Liver (tissue), 9 donors: ENCODE data around the gene PACSIN2. TPM values are rescaled to one million over a fixed set of nuclear protein-coding genes. Genes with fewer than 3 reads are reported as not detected.

ENCODE experiments used
- DNase-seq: peaks from one replicate; pipeline ENCODE4 v3.0.0-alpha.2; 2017; ENCODE audit warnings: low spot score
- H3K27ac ChIP-seq, 2 donors: one replicate each; pipeline ENCODE4 v1.7.0; 2013; ENCODE audit warnings: inconsistent platforms in 2 of 2, low read length in 2 of 2, control low read depth in 1 of 2, low read depth in 1 of 2, mild to moderate bottlenecking in 1 of 2
- H3K27me3 ChIP-seq, 4 donors: one replicate each; pipeline versions ENCODE4 v1.6.1 to v1.7.0; 2013; ENCODE audit warnings: low read length in 3 of 4, inconsistent platforms in 1 of 4, mild to moderate bottlenecking in 1 of 4, moderate library complexity in 1 of 4; ENCODE audit not compliant: control insufficient read depth in 4 of 4, insufficient read depth in 4 of 4
- H3K36me3 ChIP-seq, 4 donors: one replicate each; pipeline versions ENCODE4 v1.6.1 to v1.7.0; 2013; ENCODE audit warnings: low read length in 3 of 4, mild to moderate bottlenecking in 3 of 4, low read depth in 1 of 4, moderate library complexity in 1 of 4; ENCODE audit not compliant: control insufficient read depth in 4 of 4, insufficient read depth in 3 of 4
- H3K4me1 ChIP-seq, 4 donors: one replicate each; pipeline versions ENCODE4 v1.6.1 to v1.7.0; 2013; ENCODE audit warnings: low read length in 3 of 4, mild to moderate bottlenecking in 3 of 4, moderate library complexity in 1 of 4; ENCODE audit not compliant: control insufficient read depth in 4 of 4, insufficient read depth in 4 of 4
- H3K4me3 ChIP-seq, 3 donors: one replicate each; pipeline versions ENCODE4 v1.6.1 to v1.7.0; 2013; ENCODE audit warnings: low read length in 3 of 3, control low read depth in 1 of 3, low read depth in 1 of 3, mild to moderate bottlenecking in 1 of 3
- H3K9ac ChIP-seq, 2 donors: one replicate each; pipeline ENCODE4 v1.7.0; 2013; ENCODE audit warnings: low read length in 2 of 2, mild to moderate bottlenecking in 2 of 2, moderate library complexity in 2 of 2, control low read depth in 1 of 2, low read depth in 1 of 2
- H3K9me3 ChIP-seq, 4 donors: one replicate each; pipeline versions ENCODE4 v1.6.1 to v1.7.0; 2013; ENCODE audit warnings: low read length in 3 of 4; ENCODE audit not compliant: control insufficient read depth in 4 of 4
- CTCF ChIP-seq: fragments of 150-350 bp; IDR thresholded peaks from 2 replicates; pipeline ENCODE4 v1.5.1; 2017; ENCODE audit warnings: improper control_type of control experiment, low read depth, low read length; ENCODE audit not compliant: missing input control
- EGR1 ChIP-seq, 2 donors: IDR thresholded peaks; 2 replicates each; pipeline ENCODE4 v1.6.1; 2016 to 2018; ENCODE audit warnings: antibody characterized with exemption in 2 of 2, low read depth in 2 of 2
- FOXA1 ChIP-seq: IDR thresholded peaks from 2 replicates; pipeline ENCODE4 v1.6.1; 2016; ENCODE audit warnings: antibody characterized with exemption
- FOXA2 ChIP-seq: IDR thresholded peaks from 2 replicates; pipeline ENCODE4 v1.6.1; 2016; ENCODE audit warnings: antibody characterized with exemption
- HNF4A ChIP-seq, 2 donors: conservative IDR thresholded peaks; 2 replicates each; pipeline ENCODE4 v1.6.1; 2016; ENCODE audit warnings: antibody characterized with exemption in 2 of 2, mild to moderate bottlenecking in 2 of 2
- HNF4G ChIP-seq: IDR thresholded peaks from 2 replicates; pipeline ENCODE4 v1.6.1; 2016; ENCODE audit warnings: antibody characterized with exemption
- JUND ChIP-seq, 2 donors: IDR thresholded peaks; 2 replicates each; pipeline ENCODE4 v1.6.1; 2016; ENCODE audit warnings: antibody characterized with exemption in 2 of 2
- MAX ChIP-seq: IDR thresholded peaks from 2 replicates; pipeline ENCODE4 v1.6.1; 2016; ENCODE audit warnings: antibody characterized with exemption
- NR2F2 ChIP-seq: IDR thresholded peaks from 2 replicates; pipeline ENCODE4 v1.6.1; 2016; ENCODE audit warnings: antibody characterized with exemption
- RAD21 ChIP-seq, 2 donors: IDR thresholded peaks; 2 replicates each; pipeline ENCODE4 v1.6.1; 2016; ENCODE audit warnings: antibody characterized with exemption in 2 of 2, mild to moderate bottlenecking in 2 of 2
- RXRA ChIP-seq, 2 donors: IDR thresholded peaks; 2 replicates each; pipeline ENCODE4 v1.6.1; 2017 to 2018; ENCODE audit warnings: antibody characterized with exemption in 2 of 2, mild to moderate bottlenecking in 1 of 2
- SP1 ChIP-seq: IDR thresholded peaks from 2 replicates; pipeline ENCODE4 v1.6.1; 2018; ENCODE audit warnings: antibody characterized with exemption, mild to moderate bottlenecking
- ZBTB33 ChIP-seq: IDR thresholded peaks from 2 replicates; pipeline ENCODE4 v1.6.1; 2016; ENCODE audit warnings: antibody characterized with exemption
- WGBS: extraction: QIAGEN DNeasy Blood & Tissue Kit; methylation state at CpG from one replicate; pipeline ENCODE4 v1.1.7; 2013; 5-methylcytosine and 5-hydroxymethylcytosine counted together
- polyA plus RNA-seq, 2 donors: library from polyadenylated mRNA; stranded (reverse) in 1 of 2; unstranded in 1 of 2; fragments of 200-250 nt in 1 of 2; fragments of >200 nt in 1 of 2; fragmentation: Nextera tagmentation in 1 of 2; extraction: Ambion mirVana in 1 of 2; gene quantifications; one replicate each; pipeline versions ENCODE4 v1.2.1 to v1.2.3, GENCODE V29; 2013 to 2015
- total RNA-seq, 2 donors: library from RNA; depleted of rRNA; stranded (reverse); fragments of >200 nt; gene quantifications; one replicate each; pipeline ENCODE4 v1.2.3, GENCODE V29; 2014
- TF ChIP-seq, protein P1 (sequence below): IDR thresholded peaks from 2 replicates; pipeline ENCODE4 v1.6.1; 2016; ENCODE audit warnings: antibody characterized with exemption, mild to moderate bottlenecking
- TF ChIP-seq, protein P2 (sequence below): IDR thresholded peaks from 2 replicates; pipeline ENCODE4 v1.6.1; 2016; ENCODE audit warnings: antibody characterized with exemption
- donor health status: healthy.
- donor health status: healthy.
- donor health status: healthy.
- donor health status: healthy.
- donor health status: healthy.

Gene PACSIN2
- total and polyA plus RNA-seq, 4 donors, result 9.1 to 31.4 (median 17.0) TPM

DNA sequence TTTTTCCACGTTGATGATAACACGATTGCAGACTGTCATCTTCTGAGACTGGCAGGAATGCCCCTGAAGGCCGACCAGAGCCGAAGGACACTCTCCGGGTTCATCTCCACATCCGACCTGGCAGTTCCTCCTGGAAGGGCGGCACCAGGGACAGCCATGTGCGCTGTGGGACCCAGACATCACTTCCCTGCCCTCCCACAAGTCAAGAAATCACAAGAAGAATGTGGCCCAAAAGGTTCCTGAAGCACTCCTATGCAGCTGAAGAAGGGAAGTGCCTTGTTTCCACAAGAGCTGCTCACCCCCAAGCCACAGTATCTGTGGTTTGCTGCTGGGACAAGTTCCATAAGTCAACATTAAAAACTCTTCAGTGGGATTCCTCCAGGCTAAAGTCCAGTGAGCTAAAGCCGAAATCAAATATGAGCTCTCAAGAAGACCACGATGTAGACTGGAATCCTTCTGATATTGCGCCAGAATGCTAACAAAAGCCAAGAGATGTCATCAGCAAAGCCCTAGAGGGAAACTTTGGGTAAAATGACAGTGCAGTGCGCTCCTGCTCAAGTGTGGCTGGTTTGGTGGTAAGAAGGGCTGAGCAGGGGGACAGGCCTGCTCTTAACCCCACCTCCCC lies 21.2 kb downstream of the PACSIN2 start:
- no peak for DNase-seq
- Histone ChIP-seq H3K9me3 (no peaks in the 10 kb centered on the region), H3K4me1 (peaks cover 24 to 38% (median 30%) of the 10 kb centered on the region in 4 donors), H3K27me3 (no peaks in the 10 kb centered on the region), H3K9ac (peak overlapping the region in 1 of 2 donors; percentile 43), H3K36me3 (peaks cover 0 to 1% (median 0%) of the 10 kb centered on the region in 4 donors), H3K27ac (peak overlapping the region; percentile 72 to 83), H3K4me3 (no peak overlapping the region)
- 66% methylated on average over 12 of the region's 12 CpGs for WGBS
- TF ChIP-seq FOXA2, result no peak
- TF ChIP-seq, protein P1, sequence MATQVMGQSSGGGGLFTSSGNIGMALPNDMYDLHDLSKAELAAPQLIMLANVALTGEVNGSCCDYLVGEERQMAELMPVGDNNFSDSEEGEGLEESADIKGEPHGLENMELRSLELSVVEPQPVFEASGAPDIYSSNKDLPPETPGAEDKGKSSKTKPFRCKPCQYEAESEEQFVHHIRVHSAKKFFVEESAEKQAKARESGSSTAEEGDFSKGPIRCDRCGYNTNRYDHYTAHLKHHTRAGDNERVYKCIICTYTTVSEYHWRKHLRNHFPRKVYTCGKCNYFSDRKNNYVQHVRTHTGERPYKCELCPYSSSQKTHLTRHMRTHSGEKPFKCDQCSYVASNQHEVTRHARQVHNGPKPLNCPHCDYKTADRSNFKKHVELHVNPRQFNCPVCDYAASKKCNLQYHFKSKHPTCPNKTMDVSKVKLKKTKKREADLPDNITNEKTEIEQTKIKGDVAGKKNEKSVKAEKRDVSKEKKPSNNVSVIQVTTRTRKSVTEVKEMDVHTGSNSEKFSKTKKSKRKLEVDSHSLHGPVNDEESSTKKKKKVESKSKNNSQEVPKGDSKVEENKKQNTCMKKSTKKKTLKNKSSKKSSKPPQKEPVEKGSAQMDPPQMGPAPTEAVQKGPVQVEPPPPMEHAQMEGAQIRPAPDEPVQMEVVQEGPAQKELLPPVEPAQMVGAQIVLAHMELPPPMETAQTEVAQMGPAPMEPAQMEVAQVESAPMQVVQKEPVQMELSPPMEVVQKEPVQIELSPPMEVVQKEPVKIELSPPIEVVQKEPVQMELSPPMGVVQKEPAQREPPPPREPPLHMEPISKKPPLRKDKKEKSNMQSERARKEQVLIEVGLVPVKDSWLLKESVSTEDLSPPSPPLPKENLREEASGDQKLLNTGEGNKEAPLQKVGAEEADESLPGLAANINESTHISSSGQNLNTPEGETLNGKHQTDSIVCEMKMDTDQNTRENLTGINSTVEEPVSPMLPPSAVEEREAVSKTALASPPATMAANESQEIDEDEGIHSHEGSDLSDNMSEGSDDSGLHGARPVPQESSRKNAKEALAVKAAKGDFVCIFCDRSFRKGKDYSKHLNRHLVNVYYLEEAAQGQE, result no peak
- TF ChIP-seq RAD21 (IDR thresholded peaks at IDR 0.05), result peak in 1 of 2 donors; percentile 48
- TF ChIP-seq SP1, result peak; percentile 73
- TF ChIP-seq, protein P2, sequence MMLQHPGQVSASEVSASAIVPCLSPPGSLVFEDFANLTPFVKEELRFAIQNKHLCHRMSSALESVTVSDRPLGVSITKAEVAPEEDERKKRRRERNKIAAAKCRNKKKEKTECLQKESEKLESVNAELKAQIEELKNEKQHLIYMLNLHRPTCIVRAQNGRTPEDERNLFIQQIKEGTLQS, result peak; percentile 20
- peak in 1 of 2 donors; percentile 15 for TF ChIP-seq RXRA (IDR thresholded peaks at IDR 0.05)
- TF ChIP-seq HNF4A (conservative IDR thresholded peaks at IDR 0.05), result peak; percentile 23 to 82
- no peak for TF ChIP-seq ZBTB33
- peak; percentile 59 for TF ChIP-seq HNF4G

DNA sequence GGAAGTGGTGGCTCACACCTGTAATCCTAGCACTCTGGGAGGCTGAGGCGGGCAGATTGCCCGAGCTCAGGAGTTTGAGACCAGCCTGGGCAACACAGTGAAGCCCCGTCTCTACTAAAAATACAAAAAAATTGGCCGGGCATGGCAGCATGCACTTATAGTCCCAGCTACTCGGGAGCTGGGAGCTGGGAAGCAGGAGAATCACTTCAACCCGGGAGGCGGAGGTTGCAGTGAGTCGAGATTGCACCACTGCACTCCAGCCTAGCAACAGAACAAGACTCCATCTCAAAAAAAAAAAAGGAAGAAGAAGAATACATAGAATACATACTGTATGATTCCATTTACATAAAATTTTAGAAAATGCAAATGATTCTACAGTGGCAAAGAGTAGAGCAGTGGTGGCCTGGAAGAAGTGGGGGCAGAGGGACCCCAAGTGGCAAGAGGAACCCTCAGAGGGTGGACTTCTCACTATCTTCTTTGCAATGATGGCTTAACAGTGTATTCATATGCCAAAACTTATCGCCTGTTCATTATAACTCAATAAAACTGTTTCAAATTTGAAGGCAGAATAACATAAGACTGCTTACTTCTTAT lies 22.0 kb downstream of the PACSIN2 start:
- H3K27me3 ChIP-seq, result no peaks in the 10 kb centered on the region
- no peaks in the 10 kb centered on the region for H3K9me3 ChIP-seq
- no peak overlapping the region for H3K9ac ChIP-seq
- no peak overlapping the region for H3K27ac ChIP-seq
- H3K4me3 ChIP-seq, result no peak overlapping the region
- WGBS, result 87% methylated on average over 9 of the region's 9 CpGs
- no peak for DNase-seq
- peaks cover 0 to 1% (median 0%) of the 10 kb centered on the region in 4 donors for H3K36me3 ChIP-seq
- H3K4me1 ChIP-seq, result peaks cover 24 to 38% (median 29%) of the 10 kb centered on the region in 4 donors
- TF ChIP-seq EGR1 (IDR thresholded peaks at IDR 0.05; ENCODE audit: low read depth in 2 of 2) (no peak), FOXA1 (no peak)

GRCh38 chr22:42992092-42992491 lies 22.9 kb downstream of the PACSIN2 start:
- no peak overlapping the region for H3K27ac ChIP-seq
- H3K9me3 ChIP-seq, result no peaks in the 10 kb centered on the region
- DNase-seq, result no peak
- H3K36me3 ChIP-seq, result peaks cover 0 to 1% (median 0%) of the 10 kb centered on the region in 4 donors
- no peak overlapping the region for H3K4me3 ChIP-seq
- no peak overlapping the region for H3K9ac ChIP-seq
- 98% methylated on average over 3 of the region's 3 CpGs for WGBS
- peaks cover 24 to 33% (median 28%) of the 10 kb centered on the region in 4 donors for H3K4me1 ChIP-seq
- H3K27me3 ChIP-seq, result no peaks in the 10 kb centered on the region
- TF ChIP-seq MAX, result no peak
- no peak for TF ChIP-seq JUND (IDR thresholded peaks at IDR 0.05)
- no peak for TF ChIP-seq CTCF
- no peak for TF ChIP-seq RXRA (IDR thresholded peaks at IDR 0.05)
- TF ChIP-seq NR2F2, result no peak
- TF ChIP-seq SP1, result no peak
- TF ChIP-seq, protein P1, result no peak
- TF ChIP-seq FOXA2, result no peak
